KMS-11 (cell line): ENCODE results near the gene DPPA4.

ENCODE experiments used
- H2AFZ ChIP-seq: fragments of 200-600 bp; sonication (generic); 2 replicates; pipeline ENCODE4 v1.6.1; 2016; ENCODE audit warnings: antibody characterized with exemption, mixed run types, low read depth
- H3K27ac ChIP-seq: fragments of 200-600 bp; sonication (generic); 2 replicates; pipeline ENCODE4 v1.6.1; 2016; ENCODE audit warnings: mild to moderate bottlenecking, mixed run types
- H3K27me3 ChIP-seq: fragments of 200-600 bp; sonication (generic); 2 replicates; pipeline ENCODE4 v1.6.1; 2017; ENCODE audit warnings: mild to moderate bottlenecking, low read depth, mixed run types, moderate library complexity; ENCODE audit not compliant: insufficient read depth
- H3K36me3 ChIP-seq: fragments of 200-600 bp; sonication (generic); 2 replicates; pipeline ENCODE4 v1.6.1; 2017; ENCODE audit warnings: mild to moderate bottlenecking, mixed run types; ENCODE audit not compliant: insufficient read depth
- H3K4me1 ChIP-seq: fragments of 200-600 bp; sonication (generic); 2 replicates; pipeline ENCODE4 v1.6.1; 2016; ENCODE audit warnings: mild to moderate bottlenecking, low read depth, mixed run types; ENCODE audit not compliant: poor library complexity, severe bottlenecking
- H3K4me2 ChIP-seq: fragments of 200-600 bp; sonication (generic); 2 replicates; pipeline ENCODE4 v1.7.0; 2016; ENCODE audit warnings: mild to moderate bottlenecking, mixed run types
- H3K4me3 ChIP-seq: fragments of 200-600 bp; sonication (generic); IDR thresholded peaks from 2 replicates; pipeline ENCODE4 v1.6.1; 2017; ENCODE audit warnings: low read depth, low read length, mixed read lengths; ENCODE audit not compliant: insufficient read depth
- H3K79me2 ChIP-seq: fragments of 200-600 bp; sonication (generic); 2 replicates; pipeline ENCODE4 v1.6.1; 2016; ENCODE audit warnings: low read depth, mixed run types; ENCODE audit not compliant: insufficient read depth
- H3K9ac ChIP-seq: fragments of 200-600 bp; sonication (generic); 2 replicates; pipeline ENCODE4 v1.6.1; 2016; ENCODE audit warnings: mild to moderate bottlenecking, mixed run types
- H4K20me1 ChIP-seq: fragments of 200-600 bp; sonication (generic); 2 replicates; pipeline ENCODE4 v1.6.1; 2016; ENCODE audit warnings: mild to moderate bottlenecking, mixed run types; ENCODE audit not compliant: insufficient read depth
- TF ChIP-seq, protein P1 (sequence below): fragments of 200-600 bp; sonication (generic); conservative IDR thresholded peaks from 2 replicates; pipeline ENCODE4 v1.6.1; 2017; ENCODE audit warnings: low read depth, mild to moderate bottlenecking, antibody characterized with exemption, low read length, moderate library complexity, mixed read lengths

Gene DPPA4

DNA sequence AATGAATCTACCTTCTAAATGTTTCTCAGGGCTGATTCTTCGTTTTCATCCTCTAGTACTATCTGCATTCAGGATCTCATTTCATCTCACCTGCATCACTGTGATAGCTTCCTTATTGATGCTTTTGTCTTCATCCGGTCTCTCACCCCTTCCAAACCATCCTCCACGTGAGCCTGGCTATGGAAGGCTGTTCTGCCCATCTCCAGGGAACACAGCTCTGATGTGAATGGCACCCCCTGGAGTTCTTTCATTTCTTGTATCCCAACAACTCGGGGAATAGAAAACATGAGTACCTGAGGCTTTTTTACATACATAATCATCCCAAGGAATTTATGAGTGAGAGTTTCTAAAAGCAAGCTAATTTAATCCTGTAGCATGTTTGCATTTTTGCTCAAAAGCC lies 8.8 kb upstream of the DPPA4 start:
- H3K4me2 ChIP-seq: no peak overlapping the region

DNA sequence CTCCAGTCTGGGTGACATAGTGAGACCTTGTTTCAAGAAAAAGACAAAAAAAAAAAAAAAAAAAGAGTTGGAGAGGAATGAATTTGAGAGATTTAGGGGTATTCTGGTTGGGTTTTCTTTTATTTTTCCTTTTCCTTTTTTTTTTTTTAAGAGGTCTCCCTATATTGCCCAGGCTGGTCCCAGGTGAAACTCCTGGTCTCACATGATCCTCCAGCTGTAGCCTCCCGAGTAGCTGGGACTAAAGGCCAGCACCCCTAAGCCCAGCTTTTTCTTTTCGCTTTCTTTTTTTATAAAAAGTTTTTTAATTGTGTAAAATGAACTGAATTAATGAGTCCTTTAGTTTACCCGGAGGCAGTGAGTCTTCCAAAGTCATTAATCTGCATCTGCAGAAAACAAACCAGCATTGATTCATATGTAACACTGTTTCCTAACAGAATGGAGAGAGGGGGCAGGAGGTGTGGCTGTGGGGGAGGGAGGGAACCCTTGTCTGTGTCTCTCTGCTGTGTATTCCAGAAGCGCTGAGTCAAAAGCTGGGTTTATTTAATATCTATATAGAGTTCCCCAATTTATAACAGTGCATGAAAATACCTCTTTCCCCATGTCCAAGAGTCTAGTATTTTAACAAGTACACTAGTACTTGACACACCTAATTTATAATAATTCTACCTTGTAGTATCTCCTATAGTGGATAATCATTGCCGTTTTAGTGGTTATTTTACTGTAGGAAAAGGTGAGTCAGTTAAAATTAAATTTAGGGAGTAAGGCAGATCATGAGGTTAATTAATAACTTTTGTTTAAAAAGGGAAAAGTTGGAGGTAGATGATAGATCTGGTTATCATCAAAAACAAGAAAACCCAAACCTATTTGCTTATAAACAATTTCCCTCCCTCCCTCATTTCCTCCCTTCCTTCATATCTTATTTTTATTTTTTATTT lies 2.6 kb upstream of the DPPA4 start:
- no peak overlapping the region for H2AFZ ChIP-seq
- H3K4me2 ChIP-seq: no peak overlapping the region
- no peaks in the 10 kb centered on the region for H3K4me1 ChIP-seq
- TF ChIP-seq, protein P1, sequence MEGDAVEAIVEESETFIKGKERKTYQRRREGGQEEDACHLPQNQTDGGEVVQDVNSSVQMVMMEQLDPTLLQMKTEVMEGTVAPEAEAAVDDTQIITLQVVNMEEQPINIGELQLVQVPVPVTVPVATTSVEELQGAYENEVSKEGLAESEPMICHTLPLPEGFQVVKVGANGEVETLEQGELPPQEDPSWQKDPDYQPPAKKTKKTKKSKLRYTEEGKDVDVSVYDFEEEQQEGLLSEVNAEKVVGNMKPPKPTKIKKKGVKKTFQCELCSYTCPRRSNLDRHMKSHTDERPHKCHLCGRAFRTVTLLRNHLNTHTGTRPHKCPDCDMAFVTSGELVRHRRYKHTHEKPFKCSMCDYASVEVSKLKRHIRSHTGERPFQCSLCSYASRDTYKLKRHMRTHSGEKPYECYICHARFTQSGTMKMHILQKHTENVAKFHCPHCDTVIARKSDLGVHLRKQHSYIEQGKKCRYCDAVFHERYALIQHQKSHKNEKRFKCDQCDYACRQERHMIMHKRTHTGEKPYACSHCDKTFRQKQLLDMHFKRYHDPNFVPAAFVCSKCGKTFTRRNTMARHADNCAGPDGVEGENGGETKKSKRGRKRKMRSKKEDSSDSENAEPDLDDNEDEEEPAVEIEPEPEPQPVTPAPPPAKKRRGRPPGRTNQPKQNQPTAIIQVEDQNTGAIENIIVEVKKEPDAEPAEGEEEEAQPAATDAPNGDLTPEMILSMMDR: no peak
- H3K36me3 ChIP-seq: no peaks in the 10 kb centered on the region
- no peak overlapping the region for H3K27ac ChIP-seq
- no peaks in the 10 kb centered on the region for H4K20me1 ChIP-seq
- H3K79me2 ChIP-seq: no peaks in the 10 kb centered on the region
- no peaks in the 10 kb centered on the region for H3K27me3 ChIP-seq
- H3K4me3 ChIP-seq: no peak overlapping the region
- H3K9ac ChIP-seq: no peak overlapping the region

More for the DNA sequence above, 8.8 kb upstream of the DPPA4 start:
- Histone ChIP-seq H3K79me2 (no peaks in the 10 kb centered on the region), H3K36me3 (no peaks in the 10 kb centered on the region), H3K27ac (no peak overlapping the region), H2AFZ (no peak overlapping the region), H3K9ac (no peak overlapping the region), H3K27me3 (no peaks in the 10 kb centered on the region), H4K20me1 (no peaks in the 10 kb centered on the region), H3K4me1 (peaks cover 5% of the 10 kb centered on the region), H3K4me3 (no peak overlapping the region)
- TF ChIP-seq, protein P1: no peak

GRCh38 chr3:109339197-109339596 lies 1.9 kb upstream of the DPPA4 start:
- Histone ChIP-seq H3K79me2 (no peaks in the 10 kb centered on the region), H2AFZ (no peak overlapping the region), H3K36me3 (no peaks in the 10 kb centered on the region), H3K27ac (no peak overlapping the region), H3K9ac (no peak overlapping the region), H3K4me3 (no peak overlapping the region), H3K4me2 (no peak overlapping the region), H3K27me3 (no peaks in the 10 kb centered on the region), H3K4me1 (no peaks in the 10 kb centered on the region), H4K20me1 (no peaks in the 10 kb centered on the region)
- TF ChIP-seq, protein P1: no peak

DNA sequence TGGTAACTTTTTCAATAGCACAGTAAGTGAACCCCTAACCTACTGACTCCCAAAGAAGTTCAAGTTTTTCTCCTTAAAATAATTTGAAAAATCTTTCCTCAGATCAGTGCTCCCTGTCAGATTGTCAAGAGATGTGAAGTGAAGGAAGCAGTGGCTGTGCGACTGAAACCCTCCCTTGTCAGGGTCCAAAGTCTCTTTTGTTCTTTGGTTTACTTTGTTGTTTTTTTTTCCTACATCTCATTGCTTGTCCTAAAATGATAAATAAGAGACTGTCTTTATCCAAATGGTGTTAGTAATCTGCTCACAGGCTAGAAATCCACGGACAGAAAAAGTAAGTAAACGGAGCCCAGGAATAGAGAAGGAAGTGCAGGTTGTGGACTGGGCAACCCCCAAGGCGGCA lies 976 bp upstream of the DPPA4 start:
- Histone ChIP-seq H3K4me1 (no peaks in the 10 kb centered on the region), H3K9ac (no peak overlapping the region), H3K27ac (no peak overlapping the region), H4K20me1 (no peaks in the 10 kb centered on the region), H3K4me2 (no peak overlapping the region), H2AFZ (no peak overlapping the region), H3K4me3 (no peak overlapping the region), H3K36me3 (no peaks in the 10 kb centered on the region), H3K27me3 (no peaks in the 10 kb centered on the region), H3K79me2 (no peaks in the 10 kb centered on the region)
- TF ChIP-seq, protein P1: no peak
